GM19240 (cell line): ENCODE results near the gene PIK3R6.

Experiments
- DNase-seq: peaks from one replicate; pipeline ENCODE4 v3.0.0; 2011; ENCODE audit warnings: low spot score; ENCODE audit not compliant: insufficient read length

The PIK3R6 gene

GRCh38 chr17:8875436-8875835 lies 8.0 kb upstream of the PIK3R6 start:
- DNase-seq: no peak

- DNase-seq: no peak
Measured at GRCh38 chr17:8873801-8874715, 6.6 kb upstream of the PIK3R6 start.

GRCh38 chr17:8872705-8873435 lies 5.4 kb upstream of the PIK3R6 start:
- no peak for DNase-seq

- DNase-seq: no peak
Measured at GRCh38 chr17:8872036-8872704, 4.7 kb upstream of the PIK3R6 start.

- no peak for DNase-seq
Measured at GRCh38 chr17:8871081-8871581, 3.7 kb upstream of the PIK3R6 start.

- no peak for DNase-seq
Measured at GRCh38 chr17:8870406-8871040, 3.0 kb upstream of the PIK3R6 start.

GRCh38 chr17:8869114-8869815 lies 1.8 kb upstream of the PIK3R6 start:
- DNase-seq: no peak

- DNase-seq: no peak
Measured at GRCh38 chr17:8868529-8868951, 1.1 kb upstream of the PIK3R6 start.

- DNase-seq: no peak
Measured at GRCh38 chr17:8868092-8868491, 618 bp upstream of the PIK3R6 start.

GRCh38 chr17:8865811-8866210 lies 1.7 kb downstream of the PIK3R6 start:
- no peak for DNase-seq

- DNase-seq: no peak
Measured at GRCh38 chr17:8865385-8865784, 2.1 kb downstream of the PIK3R6 start.

GRCh38 chr17:8862213-8863056 lies 5.0 kb downstream of the PIK3R6 start:
- DNase-seq: no peak

- DNase-seq: no peak
Measured at GRCh38 chr17:8861495-8862181, 5.8 kb downstream of the PIK3R6 start.

GRCh38 chr17:8859804-8860430 lies 7.6 kb downstream of the PIK3R6 start:
- no peak for DNase-seq

- no peak for DNase-seq
Measured at GRCh38 chr17:8859027-8859803, 8.3 kb downstream of the PIK3R6 start.

- no peak for DNase-seq
Measured at GRCh38 chr17:8857919-8858318, 9.6 kb downstream of the PIK3R6 start.

GRCh38 chr17:8856869-8857575 lies 10.5 kb downstream of the PIK3R6 start:
- no peak for DNase-seq
